GM21825 (cell line): ENCODE measurements around the gene RSRP1.
"Not testable (repeated sequence)": the region's sequence is repeated elsewhere in the genome, so short reads cannot be mapped to it uniquely, and the experiment has no call there.

Experiments used
- ATAC-seq: cut with Tn5 transposase; IDR thresholded peaks from one replicate; pipeline ENCODE4 v1.9.1; 2021; ENCODE audit warnings: mild to moderate bottlenecking, moderate library complexity; ENCODE audit not compliant: unreplicated experiment

Gene RSRP1

GRCh38 chr1:25257196-25257595 lies 9.9 kb upstream of the RSRP1 start:
- ATAC-seq = no peak

DNA sequence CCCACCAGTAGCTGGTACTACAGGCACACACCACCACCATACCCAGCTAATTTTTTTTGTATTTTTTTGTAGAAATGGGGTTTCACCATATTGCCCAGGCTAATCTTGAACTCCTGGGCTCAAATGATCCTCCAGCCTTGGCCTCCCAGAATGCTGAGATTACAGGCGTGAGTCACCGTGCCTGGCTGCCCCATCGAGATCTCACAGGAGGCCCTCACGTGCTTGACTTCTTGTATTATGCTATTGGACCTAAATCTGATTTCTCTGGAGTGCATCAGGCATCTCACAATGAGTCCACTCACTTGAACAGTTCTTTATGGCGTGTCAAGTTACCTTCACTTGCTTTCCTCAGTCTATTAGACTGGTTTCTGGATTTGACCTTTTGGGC lies 9.3 kb upstream of the RSRP1 start:
- ATAC-seq = no peak

DNA sequence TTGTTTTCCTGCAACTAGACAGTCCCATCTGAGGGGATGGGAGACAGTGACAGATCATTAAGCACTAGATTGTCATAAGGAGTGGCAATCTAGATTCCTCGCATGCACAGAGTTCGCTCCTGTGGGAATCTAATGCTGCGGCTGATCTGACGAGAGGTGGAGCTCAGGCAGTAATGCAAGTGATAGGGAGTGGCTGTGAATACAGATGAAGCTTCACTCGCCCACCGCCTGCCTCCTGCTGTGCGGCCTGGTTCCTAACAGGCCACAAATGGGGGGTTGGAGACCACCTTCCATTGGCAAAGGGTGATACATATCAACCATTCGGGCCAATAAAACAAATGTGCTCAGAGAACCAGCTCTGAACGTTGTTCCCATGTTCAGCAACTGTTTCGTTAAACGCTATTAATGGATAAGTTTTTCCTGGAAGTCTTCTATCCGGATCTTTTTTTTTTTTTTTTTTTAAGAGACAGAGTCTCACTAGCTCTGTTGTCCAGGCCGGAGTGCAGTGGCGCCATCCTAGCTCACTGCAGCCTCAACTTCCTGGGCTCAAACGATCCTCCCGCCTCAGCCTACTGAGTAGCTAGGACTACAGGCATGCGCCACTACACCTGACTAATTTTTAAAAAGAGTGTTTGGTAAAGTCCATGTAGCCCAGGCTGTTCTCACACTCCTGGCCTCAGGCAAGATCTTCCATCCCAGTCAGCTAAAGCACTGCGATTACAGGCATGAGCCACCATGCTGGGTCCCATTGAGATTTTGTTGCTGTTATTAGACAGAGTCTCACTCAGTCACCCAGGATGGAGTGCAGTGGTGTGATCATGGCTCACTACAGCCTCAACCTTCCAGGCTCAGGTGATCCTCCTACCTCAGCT lies 8.7 kb upstream of the RSRP1 start:
- no peak for ATAC-seq

DNA sequence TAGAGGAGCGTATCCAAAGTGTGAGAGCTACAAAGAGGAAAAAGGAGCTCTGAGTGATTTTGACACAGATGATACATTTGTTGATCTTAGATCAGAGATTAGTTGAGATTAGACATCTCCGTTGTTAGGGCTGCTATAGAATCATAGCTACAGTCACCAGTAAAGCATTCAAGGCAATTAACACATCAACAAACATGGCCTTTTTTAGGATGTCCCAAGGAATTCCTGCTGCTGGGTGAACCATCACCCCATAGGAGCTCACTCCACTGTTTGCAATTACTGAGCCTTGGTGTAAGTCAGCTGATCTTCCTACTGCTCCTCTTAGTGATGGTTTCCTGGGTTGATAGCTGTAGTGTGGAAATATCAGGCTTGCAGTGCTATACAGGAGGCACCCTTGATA lies 6.7 kb upstream of the RSRP1 start:
- ATAC-seq = no peak

GRCh38 chr1:25247829-25248754 lies 838 bp upstream of the RSRP1 start:
- ATAC-seq = peak; percentile 32

DNA sequence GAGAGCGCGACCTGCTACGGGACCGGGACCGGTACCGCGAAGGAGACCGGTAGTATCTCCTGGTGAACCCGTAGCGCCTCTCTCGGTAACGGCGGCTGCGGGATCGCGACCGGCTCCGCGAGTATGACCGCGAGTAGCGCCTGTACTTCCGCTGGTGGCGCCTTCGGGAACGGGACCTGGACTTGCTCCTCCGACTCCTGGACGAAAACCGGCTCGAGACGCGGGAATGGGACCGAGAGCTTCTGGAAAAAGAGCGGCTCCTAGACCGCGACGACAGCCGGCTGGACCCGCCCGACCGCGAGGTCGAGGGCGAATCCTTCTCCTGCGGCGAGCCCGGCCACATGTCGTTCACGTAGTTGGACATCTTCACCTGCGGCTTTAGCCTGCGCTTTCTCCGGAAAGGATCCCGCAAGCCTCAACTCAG lies 642 bp downstream of the RSRP1 start:
- ATAC-seq = peak; percentile 6

- ATAC-seq = no peak
These were observed 1.2 kb downstream of the RSRP1 start for GRCh38 chr1:25245809-25246599.

- no peak for ATAC-seq
These were observed 1.9 kb downstream of the RSRP1 start for GRCh38 chr1:25245393-25245792.

DNA sequence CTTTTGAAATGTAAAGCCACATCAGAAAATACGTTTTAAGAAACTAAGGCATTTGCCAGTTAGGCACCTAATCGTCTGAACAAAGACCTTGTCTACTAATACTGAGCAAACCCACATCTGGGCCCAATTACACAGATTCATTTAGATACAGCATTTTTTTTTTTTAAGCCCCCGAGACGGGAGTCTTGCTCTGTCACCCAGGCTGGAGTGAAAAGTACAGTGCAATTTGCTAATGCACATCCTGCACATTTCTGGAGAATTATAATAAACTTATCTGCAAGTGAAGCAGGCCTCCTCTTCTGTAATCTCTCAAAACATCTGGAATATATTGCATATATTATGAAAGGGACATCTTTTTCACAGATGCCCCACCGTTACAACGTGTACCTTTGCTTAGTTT lies 3.3 kb downstream of the RSRP1 start:
- ATAC-seq = no peak

GRCh38 chr1:25239681-25240541 lies 7.3 kb downstream of the RSRP1 start:
- ATAC-seq = peak; percentile 69

- no peak for ATAC-seq
These were observed 9.2 kb downstream of the RSRP1 start for GRCh38 chr1:25238046-25238445.

GRCh38 chr1:25236261-25236660 lies 11.0 kb downstream of the RSRP1 start:
- ATAC-seq = not testable (repeated sequence)

DNA sequence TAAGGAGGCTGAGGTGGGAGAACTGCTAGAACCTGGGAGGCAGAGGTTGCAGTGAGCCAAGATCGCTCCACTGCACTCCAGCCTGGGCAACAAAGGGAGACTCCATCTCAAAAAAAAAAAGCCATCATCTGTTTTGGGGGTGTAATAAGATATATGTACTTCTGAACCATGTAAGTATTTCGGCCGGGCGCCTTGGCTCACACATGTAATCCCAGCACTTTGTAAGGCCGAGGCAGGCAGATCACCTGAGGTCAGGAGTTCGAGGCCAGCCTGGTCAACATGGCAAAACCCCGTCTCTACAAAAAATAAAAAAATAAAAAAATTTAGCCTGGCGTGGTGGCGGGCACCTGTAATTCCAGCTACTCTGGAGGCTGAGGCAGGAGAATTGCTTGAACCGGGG lies 11.8 kb downstream of the RSRP1 start:
- ATAC-seq = not testable (repeated sequence)

- ATAC-seq = peak; percentile 54
These were observed 14.1 kb downstream of the RSRP1 start for GRCh38 chr1:25232866-25233784.

DNA sequence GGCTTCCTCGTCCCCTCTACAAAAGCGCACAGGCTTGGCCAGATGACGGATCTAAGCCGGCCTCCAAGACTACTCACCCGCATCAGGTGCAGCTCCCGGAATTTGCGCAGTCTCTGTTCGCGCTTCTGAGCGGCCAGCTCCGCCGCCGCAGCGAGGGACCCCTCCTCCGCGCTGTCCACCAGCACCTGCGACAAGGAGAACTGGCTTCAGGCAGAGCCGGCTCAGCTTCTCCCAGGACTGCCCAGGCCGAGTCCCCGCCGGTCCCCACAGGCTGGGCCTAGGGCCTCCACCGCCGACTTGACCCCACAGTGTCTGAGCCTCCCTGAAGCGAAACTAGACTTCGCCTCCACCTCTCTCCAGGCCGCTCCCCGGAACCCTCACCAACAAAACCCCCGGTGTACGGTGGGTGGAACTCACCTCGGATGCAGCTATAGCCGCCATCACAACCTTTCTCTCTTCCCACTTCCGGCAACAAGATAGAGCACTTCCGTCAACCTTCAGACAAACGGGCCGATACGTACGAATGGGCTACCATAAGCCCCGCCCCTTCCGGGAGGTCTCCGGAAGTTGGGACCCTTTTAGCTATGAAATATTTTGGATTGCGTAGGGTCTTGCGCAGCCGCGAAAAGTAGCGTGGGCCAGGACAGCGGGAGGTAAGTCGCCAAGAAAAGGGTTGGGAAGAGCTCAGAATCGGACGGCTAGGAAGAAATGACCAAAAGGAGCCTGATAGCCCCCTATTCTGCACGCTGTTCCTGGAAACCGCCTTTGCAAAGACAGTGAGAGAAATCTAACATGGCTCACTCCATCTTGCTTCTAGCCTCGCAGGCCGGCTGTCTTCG lies 15.0 kb downstream of the RSRP1 start, which contains the start of gene SYF2:
Gene SYF2, minus strand, starts transcription at position 476 of the 839 bp plus-strand sequence. Its CDS starts 35 bp downstream, at position 441.
- peak; percentile 75 for ATAC-seq

- no peak for ATAC-seq
These were observed 23.8 kb downstream of the RSRP1 start for GRCh38 chr1:25223471-25223870.

- no peak for ATAC-seq
These were observed 24.6 kb downstream of the RSRP1 start for GRCh38 chr1:25222606-25223005.

DNA sequence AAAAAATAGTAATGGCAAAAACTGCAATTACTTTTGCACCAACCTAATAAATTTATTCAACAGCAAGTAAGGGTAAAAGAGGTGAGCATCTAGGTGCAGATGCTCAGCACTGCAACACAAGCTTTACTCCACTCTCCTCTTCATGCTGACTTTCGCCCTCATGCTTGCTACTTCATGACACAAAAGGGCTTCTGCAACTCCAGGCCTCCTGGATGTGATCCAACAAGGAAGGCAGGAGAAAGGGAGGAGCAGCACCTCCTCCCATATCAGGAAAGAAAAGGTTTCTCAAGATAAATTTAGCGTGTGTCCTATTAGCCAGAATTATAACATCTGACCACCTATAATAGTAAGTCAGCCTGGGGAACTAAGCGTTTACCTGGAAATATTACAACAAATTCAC lies 26.6 kb downstream of the RSRP1 start:
- ATAC-seq = no peak
